RWPE1 (cell line): ENCODE data around the gene ANKRD44.
A peak's percentile ranks its signal among the peaks of the same experiment; 100 is the strongest.
"Not testable (repeated sequence)": the region's sequence is repeated elsewhere in the genome, so short reads cannot be mapped to it uniquely, and the experiment has no call there.

Experiments
- CTCF ChIA-PET: fragments of 350-600 bp; sonication (Branson Sonifier 250); formaldehyde crosslinking; extraction: SDS; loops from one replicate; lab custom pipeline; 2021; lab: Yijun Ruan, JAX
- POLR2A ChIA-PET: fragments of 400-600 bp; formaldehyde crosslinking; extraction: SDS; loops from one replicate; lab custom pipeline; 2020; ENCODE audit warnings: antibody characterized with exemption; ENCODE audit not compliant: low non-redundant PET; lab: Yijun Ruan, JAX
- DNase-seq: peaks from one replicate; pipeline ENCODE4 v3.0.0; 2012; ENCODE audit warnings: low spot score
- H3K27ac ChIP-seq: fragments of 450-650 bp; 2 replicates; pipeline ENCODE4 v1.5.1; 2017
- CTCF ChIP-seq: fragments of 450-650 bp; conservative IDR thresholded peaks from 2 replicates; pipeline ENCODE4 v1.5.1; 2017; ENCODE audit warnings: low read depth, mild to moderate bottlenecking

Gene ANKRD44

DNA sequence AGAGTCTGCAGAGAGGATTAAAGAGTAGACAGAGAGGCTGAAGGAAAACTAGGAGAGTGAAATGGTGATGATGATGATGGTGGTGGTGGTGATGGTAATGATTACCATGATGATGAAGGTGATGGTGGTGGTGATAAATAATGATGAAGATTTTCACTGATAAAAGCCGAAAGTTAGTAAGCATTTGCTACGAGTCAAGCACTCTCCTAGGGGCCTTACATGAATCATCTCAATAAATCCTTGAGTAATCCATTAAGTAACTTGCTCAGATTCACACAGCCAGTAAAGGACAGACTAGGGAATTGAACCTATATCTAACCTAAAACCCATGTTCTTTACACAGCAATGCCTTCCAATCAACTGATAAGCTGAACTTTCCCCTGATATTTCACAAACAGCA is 277.4 kb downstream of the ANKRD44 start:
- POLR2A ChIA-PET: interaction anchor here (0.7 kb wide), 1 partner anchor 302 kb away, joined by 6 read pairs; no protein-coding TSS in a partner anchor
- CTCF ChIA-PET: interaction anchor here (0.5 kb wide), 1 partner anchor 855 kb away, joined by 3 read pairs; no protein-coding TSS in a partner anchor
- TF ChIP-seq CTCF: no peak
- no peak for DNase-seq
- no peak overlapping the region for H3K27ac ChIP-seq

- no peak for TF ChIP-seq CTCF
- DNase-seq: no peak
- POLR2A ChIA-PET: no interaction called here
- no peak overlapping the region for H3K27ac ChIP-seq
- CTCF ChIA-PET: no interaction called here
Observed at GRCh38 chr2:197031803-197032202, 278.8 kb downstream of the ANKRD44 start.

DNA sequence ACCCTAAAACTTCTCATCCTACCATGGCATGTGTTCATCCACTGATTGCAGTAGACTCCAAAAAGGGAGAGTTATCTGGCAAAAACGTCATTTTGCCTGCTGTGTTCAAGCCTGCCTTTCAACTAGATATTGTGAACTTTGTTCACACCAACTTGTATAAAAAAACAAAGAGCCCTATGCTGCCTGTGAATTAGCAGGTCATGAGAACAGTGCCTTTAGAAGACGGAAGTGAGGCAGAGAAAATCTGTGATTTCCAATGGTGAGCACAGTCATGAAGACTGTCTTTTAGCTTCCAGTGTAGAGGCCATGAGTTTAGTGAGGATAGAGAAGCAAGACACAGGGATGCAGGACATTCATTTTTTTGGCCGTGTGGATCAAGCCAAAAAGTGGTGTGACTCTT is 280.5 kb downstream of the ANKRD44 start:
- POLR2A ChIA-PET: no interaction called here
- H3K27ac ChIP-seq: no peak overlapping the region
- TF ChIP-seq CTCF: no peak
- DNase-seq: no peak
- CTCF ChIA-PET: no interaction called here

DNA sequence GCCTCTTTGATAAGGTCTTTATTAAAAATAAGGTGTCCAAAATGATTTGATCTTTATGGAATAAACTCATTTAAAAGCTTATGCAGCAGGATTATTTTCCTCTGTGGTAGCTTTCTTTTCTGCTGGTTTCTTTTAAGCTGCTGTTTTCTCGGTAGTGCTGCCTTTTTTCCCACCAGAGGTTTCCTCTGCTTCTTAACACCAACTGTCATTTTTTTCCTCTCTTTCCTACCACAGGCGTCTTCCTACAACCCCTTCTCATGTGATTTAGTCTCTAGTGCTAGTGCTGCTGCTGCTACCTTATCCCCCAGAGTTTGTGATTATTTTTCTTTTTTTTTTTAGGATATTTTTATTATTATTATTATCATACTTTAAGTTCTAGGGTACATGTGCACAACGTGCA is 281.9 kb downstream of the ANKRD44 start:
- H3K27ac ChIP-seq: no peak overlapping the region
- no peak for TF ChIP-seq CTCF
- ChIA-PET CTCF (interaction anchor here (0.6 to 1.6 kb wide), 2 partner anchors 17 to 172 kb away, joined by 3 to 5 read pairs; no protein-coding TSS in a partner anchor), POLR2A (no interaction called here)
- no peak for DNase-seq

DNA sequence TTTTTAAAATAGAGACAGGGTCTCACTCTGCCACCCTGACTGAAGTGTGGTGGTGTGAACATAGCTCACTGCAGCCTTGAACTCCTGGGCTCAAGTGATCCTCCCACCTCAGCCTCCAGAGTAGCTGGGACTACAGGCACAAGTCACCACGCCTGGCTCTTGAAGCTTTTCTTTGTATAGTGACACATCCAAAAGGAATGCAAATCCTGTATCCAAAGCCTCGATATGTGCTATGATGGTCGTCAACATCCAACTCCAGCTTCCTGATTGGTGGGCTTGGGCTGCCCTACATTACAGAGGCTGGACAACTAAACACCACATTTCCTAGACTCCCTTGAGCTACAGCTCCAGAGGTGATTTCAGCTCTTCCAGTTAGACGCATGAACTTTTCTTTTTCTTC is 282.4 kb downstream of the ANKRD44 start:
- POLR2A ChIA-PET: no interaction called here

GRCh38 chr2:197024206-197024605 is 286.4 kb downstream of the ANKRD44 start:
- ChIA-PET CTCF (no interaction called here), POLR2A (no interaction called here)
- H3K27ac ChIP-seq: no peak overlapping the region
- no peak for TF ChIP-seq CTCF
- DNase-seq: no peak

More for the DNA sequence above, 282.4 kb downstream of the ANKRD44 start:
- peak; percentile 8 for DNase-seq
- TF ChIP-seq CTCF: no peak
- CTCF ChIA-PET: interaction anchor here (0.6 to 1.6 kb wide), 2 partner anchors 17 to 172 kb away, joined by 3 to 5 read pairs; no protein-coding TSS in a partner anchor
- H3K27ac ChIP-seq: no peak overlapping the region

GRCh38 chr2:197020921-197021320 is 289.7 kb downstream of the ANKRD44 start:
- H3K27ac ChIP-seq, CTCF ChIA-PET, POLR2A ChIA-PET, DNase-seq: not testable (repeated sequence)
